Ascending aorta (tissue), 2 donors: ENCODE results near the gene ENPP7. TPM values are rescaled to one million over a fixed set of nuclear protein-coding genes. Genes with fewer than 3 reads are reported as not detected.
"Not testable (repeated sequence)": the region's sequence is repeated elsewhere in the genome, so short reads cannot be mapped to it uniquely, and the experiment has no call there.

Experiments
- DNase-seq, 2 donors: peaks; one replicate each; pipeline ENCODE4 v3.0.0-alpha.2; 2019; ENCODE audit warnings: low spot score in 2 of 2
- H3K27ac ChIP-seq, 2 donors: fragments of 200-600 bp; sonication (generic); one replicate each; pipeline ENCODE4 v1.5.1; 2016 to 2017; ENCODE audit warnings: mild to moderate bottlenecking in 1 of 2
- H3K27me3 ChIP-seq: fragments of 200-600 bp; sonication (generic); one replicate; pipeline ENCODE4 v1.5.1; 2017
- H3K36me3 ChIP-seq, 2 donors: fragments of 200-600 bp; sonication (generic); one replicate each; pipeline ENCODE4 v1.5.1; 2016
- H3K4me1 ChIP-seq, 2 donors: fragments of 200-600 bp; sonication (generic); one replicate each; pipeline ENCODE4 v1.5.1; 2016 to 2017; ENCODE audit warnings: mild to moderate bottlenecking in 1 of 2
- H3K4me3 ChIP-seq, 2 donors: fragments of 200-600 bp; sonication (generic); one replicate each; pipeline ENCODE4 v1.5.1; 2016 to 2017; ENCODE audit warnings: mild to moderate bottlenecking in 1 of 2
- H3K9me3 ChIP-seq, 2 donors: fragments of 200-600 bp; sonication (generic); one replicate each; pipeline ENCODE4 v1.5.1; 2016
- CTCF ChIP-seq, 3 experiments: fragments of 200-600 bp in 2 of 3; fragments of 450-650 bp in 1 of 3; sonication (generic) in 2 of 3; IDR thresholded peaks; one replicate each; pipeline ENCODE4 v1.5.1; 2016 to 2019; ENCODE audit warnings: antibody characterized with exemption in 3 of 3, mild to moderate bottlenecking in 1 of 3, moderate library complexity in 1 of 3
- intact Hi-C: fragments of 100-400 bp; cut with DNase I; formaldehyde crosslinking; loops from one replicate; pipeline ENCODE4 v1.15.1; 2023
- total RNA-seq: library from RNA; depleted of rRNA; stranded (reverse); fragments of >200 nt; gene quantifications from one replicate; pipeline ENCODE4 v1.1.0, GENCODE V29; 2016

Gene ENPP7
- total RNA-seq, 1 donor from 2014 or later = 2.2 TPM

- peaks cover 4% of the 10 kb centered on the region for H3K27me3 ChIP-seq
- no peak overlapping the region for H3K4me3 ChIP-seq
- H3K36me3 ChIP-seq = no peaks in the 10 kb centered on the region
- H3K27ac ChIP-seq = no peak overlapping the region
- TF ChIP-seq CTCF (IDR thresholded peaks at IDR 0.05) = no peak
- DNase-seq = no peak
- no peaks in the 10 kb centered on the region for H3K4me1 ChIP-seq
- intact Hi-C loops = no loop called here
- H3K9me3 ChIP-seq = no peaks in the 10 kb centered on the region
These were observed 39.1 kb downstream of the ENPP7 start for GRCh38 chr17:79769570-79770506.

- intact Hi-C loops = no loop called here
These were observed 40.5 kb downstream of the ENPP7 start for GRCh38 chr17:79771276-79771675.

GRCh38 chr17:79772726-79773125 lies 42.0 kb downstream of the ENPP7 start:
- H3K27me3 ChIP-seq = peaks cover 11% of the 10 kb centered on the region
- intact Hi-C loops, H3K36me3 ChIP-seq, H3K27ac ChIP-seq, H3K4me3 ChIP-seq, H3K9me3 ChIP-seq, DNase-seq, H3K4me1 ChIP-seq: not testable (repeated sequence)

More at GRCh38 chr17:79771276-79771675, 40.5 kb downstream of the ENPP7 start:
- H3K36me3 ChIP-seq = no peaks in the 10 kb centered on the region
- no peak for TF ChIP-seq CTCF (IDR thresholded peaks at IDR 0.05)
- no peak for DNase-seq
- H3K4me3 ChIP-seq = no peak overlapping the region
- H3K27ac ChIP-seq = no peak overlapping the region
- H3K4me1 ChIP-seq = no peaks in the 10 kb centered on the region
- H3K9me3 ChIP-seq = no peaks in the 10 kb centered on the region
- peaks cover 4% of the 10 kb centered on the region for H3K27me3 ChIP-seq

- Histone ChIP-seq H3K9me3 (no peaks in the 10 kb centered on the region), H3K27ac (no peak overlapping the region), H3K4me1 (peaks cover 5 to 7% of the 10 kb centered on the region in 2 donors), H3K27me3 (peaks cover 22% of the 10 kb centered on the region), H3K4me3 (no peak overlapping the region), H3K36me3 (no peaks in the 10 kb centered on the region)
- no peak for TF ChIP-seq CTCF (IDR thresholded peaks at IDR 0.05)
- intact Hi-C loops = loop anchor here (2.0 kb wide), 1 partner anchor 40 kb away; no protein-coding TSS in a partner anchor
- DNase-seq = no peak
These were observed 43.8 kb downstream of the ENPP7 start for GRCh38 chr17:79774561-79774975.

- no peak overlapping the region for H3K27ac ChIP-seq
- TF ChIP-seq CTCF (IDR thresholded peaks at IDR 0.05) = no peak
- H3K9me3 ChIP-seq = no peaks in the 10 kb centered on the region
- H3K27me3 ChIP-seq = peaks cover 22% of the 10 kb centered on the region
- intact Hi-C loops = loop anchor here (2.0 to 5.0 kb wide), 2 partner anchors 39 to 67 kb away; no protein-coding TSS in a partner anchor
- no peaks in the 10 kb centered on the region for H3K36me3 ChIP-seq
- no peak for DNase-seq
- peaks cover 5 to 7% of the 10 kb centered on the region in 2 donors for H3K4me1 ChIP-seq
- H3K4me3 ChIP-seq = no peak overlapping the region
These were observed 44.9 kb downstream of the ENPP7 start for GRCh38 chr17:79775632-79776031.
